PC-9 (cell line): Measurements from ENCODE around the gene SEMA5A. TPM values are rescaled to one million over a fixed set of nuclear protein-coding genes. Genes with fewer than 3 reads are reported as not detected.

Experiments used
- BruUV-seq: library from RNA; stranded (reverse); fragments of 400-500 nt; replicated peaks from 2 replicates; lab custom pipeline; 2021; lab: Mats Ljungman, UMichigan
- CTCF ChIA-PET: fragments of 300-600 bp; sonication (Branson Sonifier 250); formaldehyde crosslinking; loops from one replicate; lab custom pipeline; 2022; ENCODE audit warnings: antibody characterized with exemption; lab: Charles Lee
- POLR2A ChIA-PET: fragments of 300-600 bp; sonication (Branson Sonifier 250); formaldehyde crosslinking; loops from one replicate; lab custom pipeline; 2022; ENCODE audit warnings: antibody characterized with exemption; ENCODE audit not compliant: unreplicated experiment; lab: Charles Lee
- DNase-seq, 2 experiments: peaks; one replicate each; pipeline versions ENCODE4 v3.0.0 to v3.0.0-alpha.2; 2015 to 2022; ENCODE audit warnings: mixed read lengths in 1 of 2
- H2AFZ ChIP-seq: fragments of 200-600 bp; sonication (generic); 2 replicates; pipeline ENCODE4 v1.8.1; 2017; ENCODE audit warnings: antibody characterized with exemption
- H3F3A ChIP-seq: fragments of 200-600 bp; sonication (generic); 2 replicates; pipeline ENCODE4 v1.8.1; 2017; ENCODE audit warnings: antibody characterized with exemption, mild to moderate bottlenecking, low read depth; ENCODE audit not compliant: insufficient read depth
- H3K27ac ChIP-seq: fragments of 200-600 bp; sonication (generic); 2 replicates; pipeline ENCODE4 v1.6.1; 2016; ENCODE audit warnings: mixed run types
- H3K27me3 ChIP-seq: fragments of 200-600 bp; sonication (generic); 2 replicates; pipeline ENCODE4 v1.6.1; 2016; ENCODE audit warnings: low read depth, mixed run types; ENCODE audit not compliant: insufficient read depth
- H3K36me3 ChIP-seq: fragments of 200-600 bp; sonication (generic); 2 replicates; pipeline ENCODE4 v1.6.1; 2016; ENCODE audit warnings: low read depth, mixed run types
- H3K4me1 ChIP-seq: fragments of 200-600 bp; sonication (generic); replicated peaks from 2 replicates; pipeline ENCODE4 v1.6.1; 2016; ENCODE audit warnings: mixed run types; ENCODE audit not compliant: insufficient read depth
- H3K4me2 ChIP-seq: fragments of 200-600 bp; sonication (generic); 2 replicates; pipeline ENCODE4 v1.6.1; 2017; ENCODE audit warnings: mixed run types
- H3K4me3 ChIP-seq: fragments of 200-600 bp; sonication (generic); 2 replicates; pipeline ENCODE4 v1.6.1; 2016; ENCODE audit warnings: mixed run types
- H3K79me2 ChIP-seq: fragments of 200-600 bp; sonication (generic); 2 replicates; pipeline ENCODE4 v1.6.1; 2017; ENCODE audit warnings: low read depth, mixed run types
- H3K9me2 ChIP-seq: fragments of 200-600 bp; sonication (generic); 2 replicates; pipeline ENCODE4 v1.8.1; 2017; ENCODE audit warnings: mild to moderate bottlenecking; ENCODE audit not compliant: insufficient read depth
- H3K9me3 ChIP-seq: fragments of 200-600 bp; sonication (generic); 2 replicates; pipeline ENCODE4 v1.8.1; 2016; ENCODE audit warnings: low read depth; ENCODE audit not compliant: insufficient read depth
- H4K20me1 ChIP-seq: fragments of 200-600 bp; sonication (generic); 2 replicates; pipeline ENCODE4 v1.8.1; 2017; ENCODE audit not compliant: insufficient read depth
- CTCF ChIP-seq: fragments of 200-600 bp; sonication (generic); conservative IDR thresholded peaks from 2 replicates; pipeline ENCODE4 v1.6.1; 2017; ENCODE audit warnings: mixed run types, antibody characterized with exemption, mild to moderate bottlenecking, moderate library complexity
- EZH2 ChIP-seq: fragments of 200-600 bp; sonication (generic); IDR thresholded peaks from 2 replicates; pipeline ENCODE4 v1.8.0; 2017; ENCODE audit warnings: antibody characterized with exemption, low read depth
- intact Hi-C: fragments of 100-400 bp; cut with micrococcal nuclease; formaldehyde crosslinking; loops from one replicate; pipeline ENCODE4 v1.10.0; 2022; ENCODE audit not compliant: unreplicated experiment
- total RNA-seq: library from RNA; stranded (reverse); gene quantifications from 2 replicates; pipeline ENCODE4 v1.2.3, GENCODE V29; 2021

The SEMA5A gene
- total RNA-seq, 1 experiment from 2014 or later: not detected

- Histone ChIP-seq H3F3A (no peaks in the 10 kb centered on the region), H2AFZ (no peak overlapping the region), H3K4me3 (no peak overlapping the region), H3K9me2 (no peaks in the 10 kb centered on the region), H4K20me1 (no peaks in the 10 kb centered on the region), H3K36me3 (no peaks in the 10 kb centered on the region), H3K79me2 (no peaks in the 10 kb centered on the region), H3K9me3 (no peaks in the 10 kb centered on the region), H3K4me1 (no peaks in the 10 kb centered on the region), H3K27me3 (no peaks in the 10 kb centered on the region), H3K27ac (no peak overlapping the region), H3K4me2 (no peak overlapping the region)
- ChIA-PET POLR2A (no interaction called here), CTCF (no interaction called here)
- TF ChIP-seq CTCF: no peak
- TF ChIP-seq EZH2: no peak
- intact Hi-C loops: no loop called here
- no peak for DNase-seq
- BruUV-seq: no TSS peak
Measured at GRCh38 chr5:9495121-9495520, 50.8 kb downstream of the SEMA5A start.

DNA sequence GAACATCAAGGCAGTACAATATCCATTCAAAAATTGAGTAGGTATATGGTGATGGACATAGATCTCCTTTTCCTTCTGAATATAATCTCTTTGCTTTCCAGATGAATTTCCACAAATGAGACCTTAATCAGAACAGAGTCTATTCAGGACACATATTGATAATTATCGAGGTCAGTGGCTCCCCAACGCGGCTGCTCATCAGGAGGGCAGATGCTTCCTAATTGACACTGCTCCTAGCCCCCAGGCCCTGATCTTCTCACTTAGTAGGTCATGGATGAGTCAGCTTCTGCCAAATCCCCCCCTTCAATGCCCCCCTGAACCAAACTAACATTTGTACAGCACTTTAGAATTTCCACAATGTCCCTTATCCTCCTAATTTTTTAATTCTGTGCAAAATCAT, 51.6 kb downstream of the SEMA5A start:
- POLR2A ChIA-PET: no interaction called here
- Histone ChIP-seq H2AFZ (no peak overlapping the region), H3K4me1 (no peaks in the 10 kb centered on the region), H3K36me3 (no peaks in the 10 kb centered on the region), H3K4me3 (no peak overlapping the region), H4K20me1 (no peaks in the 10 kb centered on the region), H3K27me3 (no peaks in the 10 kb centered on the region), H3K27ac (no peak overlapping the region), H3F3A (no peaks in the 10 kb centered on the region), H3K9me2 (no peaks in the 10 kb centered on the region), H3K4me2 (no peak overlapping the region), H3K9me3 (no peaks in the 10 kb centered on the region), H3K79me2 (no peaks in the 10 kb centered on the region)
- TF ChIP-seq EZH2 (no peak), CTCF (no peak)
- no peak for DNase-seq
- CTCF ChIA-PET: no interaction called here
- intact Hi-C loops: no loop called here
- BruUV-seq: no TSS peak

GRCh38 chr5:9490494-9491097, 55.3 kb downstream of the SEMA5A start:
- intact Hi-C loops: no loop called here
- no peaks in the 10 kb centered on the region for H3K27me3 ChIP-seq
- no peaks in the 10 kb centered on the region for H3K36me3 ChIP-seq
- no peaks in the 10 kb centered on the region for H3K4me1 ChIP-seq
- H3K27ac ChIP-seq: no peak overlapping the region
- H4K20me1 ChIP-seq: no peaks in the 10 kb centered on the region
- 0 out of 2 replicates have a peak, but pooled peaks cover 4% of the 10 kb centered on the region for H3K9me3 ChIP-seq
- no TSS peak for BruUV-seq
- TF ChIP-seq EZH2 (no peak), CTCF (no peak)
- H3K4me3 ChIP-seq: no peak overlapping the region
- H3K4me2 ChIP-seq: no peak overlapping the region
- ChIA-PET CTCF (no interaction called here), POLR2A (no interaction called here)
- no peak for DNase-seq
- no peak overlapping the region for H2AFZ ChIP-seq
- H3K9me2 ChIP-seq: no peaks in the 10 kb centered on the region
- no peaks in the 10 kb centered on the region for H3K79me2 ChIP-seq
- no peaks in the 10 kb centered on the region for H3F3A ChIP-seq
